HG03108 (cell line): ENCODE measurements around the gene RIOK3.
"Not testable (repeated sequence)": the region's sequence is repeated elsewhere in the genome, so short reads cannot be mapped to it uniquely, and the experiment has no call there.

Experiments used
- ATAC-seq: cut with Tn5 transposase; IDR thresholded peaks from one replicate; pipeline ENCODE4 v1.9.1; 2021; ENCODE audit warnings: moderate library complexity; ENCODE audit not compliant: unreplicated experiment

The RIOK3 gene, protein sequence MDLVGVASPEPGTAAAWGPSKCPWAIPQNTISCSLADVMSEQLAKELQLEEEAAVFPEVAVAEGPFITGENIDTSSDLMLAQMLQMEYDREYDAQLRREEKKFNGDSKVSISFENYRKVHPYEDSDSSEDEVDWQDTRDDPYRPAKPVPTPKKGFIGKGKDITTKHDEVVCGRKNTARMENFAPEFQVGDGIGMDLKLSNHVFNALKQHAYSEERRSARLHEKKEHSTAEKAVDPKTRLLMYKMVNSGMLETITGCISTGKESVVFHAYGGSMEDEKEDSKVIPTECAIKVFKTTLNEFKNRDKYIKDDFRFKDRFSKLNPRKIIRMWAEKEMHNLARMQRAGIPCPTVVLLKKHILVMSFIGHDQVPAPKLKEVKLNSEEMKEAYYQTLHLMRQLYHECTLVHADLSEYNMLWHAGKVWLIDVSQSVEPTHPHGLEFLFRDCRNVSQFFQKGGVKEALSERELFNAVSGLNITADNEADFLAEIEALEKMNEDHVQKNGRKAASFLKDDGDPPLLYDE

DNA sequence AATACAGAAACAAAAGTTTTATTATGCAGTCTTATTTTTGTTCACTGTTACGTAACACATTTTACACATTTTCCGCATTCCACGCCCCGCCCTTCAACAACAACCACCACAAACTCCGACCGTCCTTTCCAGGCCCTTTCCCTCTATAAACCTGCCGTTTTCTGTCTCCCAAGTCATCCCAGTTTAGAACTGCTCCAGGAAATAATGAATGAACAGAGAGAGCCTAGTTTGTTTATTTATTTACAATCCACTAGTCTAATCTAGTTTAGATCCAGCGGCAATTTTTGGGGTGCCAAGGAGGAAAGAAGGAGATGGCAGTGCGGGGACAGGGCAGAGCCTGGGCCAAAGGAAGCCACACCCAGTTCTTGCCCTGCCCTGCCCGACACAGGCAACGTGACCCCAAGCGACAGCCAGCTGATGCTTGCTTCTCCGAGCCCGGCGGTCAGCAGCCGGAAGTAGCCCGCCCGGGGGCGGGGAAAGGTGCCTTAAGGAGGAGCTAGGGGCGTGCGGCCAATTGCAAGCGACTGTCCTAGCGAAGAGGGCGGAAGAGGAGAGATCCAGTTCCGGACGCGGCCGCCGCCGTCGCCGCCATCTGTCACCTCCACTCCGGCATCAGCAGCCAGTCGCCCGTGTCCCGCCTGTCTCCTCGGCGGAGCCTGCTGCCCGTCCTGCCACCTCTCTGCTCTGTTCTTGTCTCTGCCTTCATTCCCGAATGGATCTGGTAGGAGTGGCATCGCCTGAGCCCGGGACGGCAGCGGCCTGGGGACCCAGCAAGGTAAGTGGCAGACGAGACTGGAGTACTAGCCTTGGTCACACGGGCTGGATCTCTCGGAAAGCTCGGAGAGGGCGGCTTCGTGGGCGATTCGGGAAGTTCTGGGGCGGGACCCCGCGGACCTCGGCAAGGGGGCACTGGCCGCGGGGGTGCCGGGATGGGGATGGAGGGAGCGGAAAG lies at the start of gene RIOK3:
Gene RIOK3, plus strand, starts transcription at position 560 of the 952 bp plus-strand sequence. Its CDS starts 153 bp downstream, at position 713.
- peak; percentile 98 for ATAC-seq

DNA sequence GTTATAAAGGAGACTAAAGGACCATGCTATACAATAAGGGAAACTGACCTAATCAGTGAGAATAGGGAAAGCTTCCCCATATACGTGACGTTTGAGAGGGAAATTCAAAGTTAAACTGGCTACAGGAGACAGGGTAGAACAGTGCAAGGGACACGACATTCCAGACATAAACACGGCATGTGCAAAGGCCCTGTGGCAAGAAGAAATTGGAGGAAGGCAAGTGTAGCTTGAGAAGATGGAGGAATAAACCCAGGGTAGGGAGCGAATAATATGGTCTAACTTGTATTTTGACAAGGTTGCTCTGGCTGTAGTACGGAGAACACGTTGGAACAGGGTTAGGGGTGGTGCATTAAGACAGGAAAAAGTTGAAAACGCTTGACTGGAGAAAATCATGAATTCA lies 49.8 kb upstream of the RIOK3 start:
- no peak for ATAC-seq

DNA sequence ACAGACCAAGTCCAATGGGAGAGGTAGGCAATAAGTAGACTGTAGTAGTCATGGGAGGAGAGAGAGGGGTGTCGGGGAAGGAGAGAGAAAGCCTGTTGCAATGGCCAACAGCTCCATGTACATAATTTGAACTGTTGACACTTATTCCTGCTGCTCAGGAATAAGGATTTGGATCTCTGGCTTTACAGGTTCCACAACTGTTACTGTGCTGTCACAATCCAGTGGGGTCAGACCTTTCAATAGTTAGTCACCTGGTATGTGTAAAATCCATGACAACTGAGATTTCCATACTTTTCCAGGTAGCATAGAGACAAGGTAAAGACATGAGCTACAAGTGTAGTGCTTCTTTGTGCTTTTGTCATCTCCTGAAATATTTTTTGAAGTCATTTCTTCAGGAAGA lies 47.5 kb upstream of the RIOK3 start:
- ATAC-seq = no peak

DNA sequence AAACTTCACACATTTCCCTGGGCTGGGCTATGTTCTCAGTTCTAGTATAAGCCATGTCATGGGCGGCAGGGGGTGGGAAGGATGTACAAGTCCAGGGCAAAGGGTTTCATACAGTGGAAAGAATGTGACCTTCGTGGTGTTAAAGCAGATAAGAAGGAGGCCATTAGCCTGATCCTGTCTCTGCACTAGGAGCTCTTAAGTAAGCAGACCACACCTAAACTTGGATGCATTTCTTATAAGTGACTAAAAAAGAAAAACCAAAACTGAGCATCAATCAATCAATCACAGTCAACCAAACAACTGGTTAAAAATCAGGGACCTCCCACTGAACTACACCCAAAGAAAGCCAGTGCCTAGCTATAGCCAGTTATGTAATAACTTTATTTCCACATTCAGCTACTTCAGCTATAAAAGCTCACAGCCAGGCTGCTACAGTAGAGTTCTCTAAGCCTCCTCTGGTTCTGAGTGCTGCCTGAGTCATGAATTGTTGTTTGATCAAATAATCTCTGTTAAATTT lies 46.8 kb upstream of the RIOK3 start:
- no peak for ATAC-seq

DNA sequence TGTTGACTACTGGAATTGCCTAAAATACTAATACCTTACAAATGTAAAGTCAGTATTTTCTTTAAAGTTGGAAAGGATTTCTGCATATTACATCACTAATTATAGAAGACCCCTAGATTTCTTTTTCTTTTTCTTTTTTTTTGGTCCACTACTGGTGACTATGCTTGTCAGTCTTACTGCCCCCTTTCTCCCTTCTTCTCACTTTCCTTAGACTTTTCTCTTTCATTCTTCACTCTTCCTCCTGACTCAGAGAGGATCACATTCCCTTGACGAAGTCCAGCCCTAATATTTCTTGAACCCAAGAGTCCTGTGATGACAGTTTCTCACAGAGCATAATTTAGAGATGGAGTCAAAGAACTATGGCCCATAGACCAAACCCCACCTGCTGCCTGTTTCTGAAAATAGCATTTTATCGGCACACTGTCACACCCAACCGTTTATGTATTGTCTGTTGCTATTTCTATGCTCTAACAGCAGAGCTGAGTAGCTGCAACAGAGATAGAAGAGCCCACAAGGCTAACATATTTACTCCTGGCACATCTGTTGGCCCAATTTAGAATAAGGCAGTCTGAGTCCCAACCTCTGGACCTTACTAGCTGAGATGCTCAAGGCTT lies 40.6 kb upstream of the RIOK3 start:
- ATAC-seq = no peak

DNA sequence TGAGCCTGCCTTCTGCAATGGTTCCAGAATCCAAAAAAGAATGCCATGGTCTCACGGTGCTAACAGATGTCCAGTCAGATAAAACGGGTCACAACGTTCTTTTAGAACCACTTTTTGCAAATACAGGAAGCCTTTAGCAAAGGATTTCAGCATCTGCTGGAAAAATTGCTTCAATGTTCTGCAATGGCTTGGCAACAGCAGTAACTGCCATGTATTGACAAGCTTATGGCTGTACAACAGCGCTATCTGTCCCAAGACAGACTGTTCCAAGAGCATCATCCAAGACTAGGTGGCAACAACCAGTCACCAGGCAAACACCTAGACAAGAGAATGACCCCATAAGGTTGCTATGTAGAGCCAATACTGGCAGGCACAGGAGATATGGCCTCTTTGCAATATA lies 37.6 kb upstream of the RIOK3 start:
- ATAC-seq = no peak

DNA sequence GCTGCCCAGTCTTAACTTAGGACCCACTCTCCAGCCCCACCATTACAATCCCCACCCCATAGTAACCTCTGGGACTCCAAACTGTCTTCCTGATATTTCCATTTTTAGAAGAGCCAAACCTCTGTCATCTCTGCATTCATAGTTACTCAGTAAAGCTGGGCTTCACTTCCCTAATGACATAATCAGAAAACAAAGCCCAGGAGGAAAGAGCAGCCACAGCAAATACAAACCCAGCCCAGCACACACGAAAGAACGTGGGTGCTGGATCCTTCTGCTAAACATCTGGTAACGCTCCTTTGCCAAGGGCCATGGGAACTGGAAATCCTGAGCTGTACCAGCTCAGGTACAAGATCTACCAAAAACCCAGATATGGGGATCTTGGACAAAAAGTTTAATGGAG lies 36.8 kb upstream of the RIOK3 start:
- ATAC-seq = no peak

DNA sequence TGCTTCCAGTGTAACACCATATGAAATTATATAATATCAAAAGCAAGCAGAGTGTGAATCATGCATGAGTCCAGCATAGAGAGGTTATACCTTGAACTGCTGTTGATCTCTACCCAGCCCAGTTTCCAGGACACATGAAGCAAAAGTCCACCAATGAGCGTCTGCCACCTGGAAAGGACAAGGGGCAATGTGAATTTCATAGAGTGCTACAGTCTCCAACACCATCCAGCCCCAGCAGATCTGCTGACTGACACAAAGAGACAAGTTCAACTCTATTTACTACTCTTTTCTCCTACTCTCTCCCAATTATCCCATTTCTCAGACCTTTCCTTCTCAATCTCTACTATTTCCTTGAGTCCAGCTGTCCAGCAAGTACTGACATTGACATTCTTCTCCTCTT lies 31.8 kb upstream of the RIOK3 start:
- ATAC-seq = no peak

DNA sequence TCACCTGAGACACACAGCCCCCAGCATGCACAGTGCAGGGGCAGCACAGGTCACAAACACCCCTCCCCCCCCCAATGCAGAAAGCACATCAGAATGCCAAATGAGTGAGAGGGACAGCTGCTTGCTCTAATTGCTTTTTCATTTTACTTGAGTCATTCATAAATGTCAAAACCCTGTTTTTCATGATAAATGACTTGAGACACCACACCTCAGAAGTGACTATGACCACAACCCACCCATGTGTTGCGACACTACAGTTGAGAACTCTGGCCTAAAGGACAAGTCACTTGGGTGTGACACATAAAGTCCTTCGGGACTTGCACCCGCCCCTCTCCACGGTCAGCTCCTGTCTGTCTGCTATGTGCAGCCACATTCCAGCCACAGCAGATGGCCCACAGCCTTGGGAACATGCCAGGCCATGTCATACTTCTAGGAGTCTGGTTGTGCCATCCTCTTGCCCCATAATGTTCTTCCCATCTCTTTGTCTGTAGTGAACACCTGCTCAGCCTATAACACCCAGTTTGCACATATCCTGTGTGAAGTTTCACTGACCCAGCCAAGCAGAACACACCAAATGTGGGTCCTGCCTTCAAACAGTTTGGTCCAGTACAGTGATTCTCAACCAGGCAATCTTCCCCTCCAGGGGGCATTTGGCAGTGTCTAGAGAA lies 30.2 kb upstream of the RIOK3 start:
- ATAC-seq = peak; percentile 86

DNA sequence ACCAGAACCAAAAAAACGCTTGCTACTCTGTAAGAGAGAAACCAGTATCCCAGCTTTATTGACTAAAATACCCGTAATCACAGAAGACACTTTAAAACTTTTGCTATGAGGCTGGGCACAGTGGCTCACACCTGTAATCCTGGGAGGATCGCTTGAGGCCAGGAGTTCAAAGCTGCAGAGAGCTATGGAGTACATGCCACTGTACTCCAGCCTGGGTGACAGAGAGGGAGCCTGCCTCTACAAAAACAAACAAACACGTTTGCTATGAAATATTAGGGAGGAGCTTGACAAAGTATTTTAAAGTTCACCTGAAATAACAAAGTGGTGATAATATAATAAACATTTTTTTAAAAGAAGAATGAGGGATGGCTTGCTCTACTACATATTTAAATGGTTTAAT lies 28.5 kb upstream of the RIOK3 start:
- no peak for ATAC-seq

DNA sequence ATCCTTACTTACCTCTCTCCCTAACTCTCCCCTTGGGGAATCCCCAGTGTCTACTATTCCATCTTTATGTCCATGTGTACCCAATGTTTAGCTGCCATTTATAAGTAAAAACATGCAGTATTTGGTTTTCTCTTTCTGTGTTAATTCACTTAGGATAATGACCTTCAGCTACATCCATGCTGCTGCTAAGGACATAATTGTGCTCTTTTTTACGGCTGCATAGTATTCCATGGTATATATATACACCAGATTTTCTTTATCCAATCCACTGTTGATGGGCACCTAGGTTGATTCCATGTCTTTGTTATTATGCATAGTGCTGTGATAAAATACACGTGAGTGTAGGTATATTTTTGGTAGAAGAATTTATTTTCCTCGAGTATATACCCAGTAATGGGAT lies 24.3 kb upstream of the RIOK3 start:
- ATAC-seq = no peak

DNA sequence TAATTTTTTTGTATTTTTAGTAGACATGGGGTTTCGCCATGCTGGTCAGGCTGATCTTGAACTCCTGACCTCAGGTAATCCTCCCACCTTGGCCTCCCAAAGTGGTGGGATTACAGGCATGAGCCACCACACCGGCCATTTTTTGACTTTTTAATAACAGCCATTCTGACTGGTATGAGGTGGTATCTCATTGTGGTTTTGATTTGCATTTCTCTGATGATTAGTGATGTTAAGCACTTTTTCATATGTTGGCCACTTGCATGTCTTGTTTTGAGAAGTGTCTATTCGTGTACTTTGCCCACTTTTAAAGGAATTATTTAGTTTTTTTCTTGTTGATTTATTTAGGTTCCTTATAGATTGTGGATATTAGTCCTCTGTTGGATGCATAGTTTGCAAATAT lies 23.5 kb upstream of the RIOK3 start:
- not testable (repeated sequence) for ATAC-seq

DNA sequence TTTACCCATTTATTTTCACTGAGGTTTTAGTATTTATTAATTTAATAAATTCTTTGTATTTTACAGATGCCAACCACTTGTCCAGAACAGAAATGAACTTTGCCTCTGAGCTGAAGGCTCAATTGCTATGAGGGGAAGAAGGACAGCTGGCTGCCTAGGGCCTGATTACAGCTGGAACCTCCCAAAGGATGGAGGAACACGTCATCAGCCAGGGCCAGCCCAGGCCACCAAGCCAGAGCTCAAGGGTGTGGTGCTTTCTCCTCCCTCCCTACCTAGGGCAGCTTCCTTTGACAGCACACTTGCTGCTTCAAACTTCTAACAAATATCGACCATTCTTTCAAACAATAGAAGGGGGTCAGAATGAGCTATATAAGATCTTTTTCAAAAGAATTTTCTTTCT lies 19.7 kb upstream of the RIOK3 start:
- no peak for ATAC-seq

DNA sequence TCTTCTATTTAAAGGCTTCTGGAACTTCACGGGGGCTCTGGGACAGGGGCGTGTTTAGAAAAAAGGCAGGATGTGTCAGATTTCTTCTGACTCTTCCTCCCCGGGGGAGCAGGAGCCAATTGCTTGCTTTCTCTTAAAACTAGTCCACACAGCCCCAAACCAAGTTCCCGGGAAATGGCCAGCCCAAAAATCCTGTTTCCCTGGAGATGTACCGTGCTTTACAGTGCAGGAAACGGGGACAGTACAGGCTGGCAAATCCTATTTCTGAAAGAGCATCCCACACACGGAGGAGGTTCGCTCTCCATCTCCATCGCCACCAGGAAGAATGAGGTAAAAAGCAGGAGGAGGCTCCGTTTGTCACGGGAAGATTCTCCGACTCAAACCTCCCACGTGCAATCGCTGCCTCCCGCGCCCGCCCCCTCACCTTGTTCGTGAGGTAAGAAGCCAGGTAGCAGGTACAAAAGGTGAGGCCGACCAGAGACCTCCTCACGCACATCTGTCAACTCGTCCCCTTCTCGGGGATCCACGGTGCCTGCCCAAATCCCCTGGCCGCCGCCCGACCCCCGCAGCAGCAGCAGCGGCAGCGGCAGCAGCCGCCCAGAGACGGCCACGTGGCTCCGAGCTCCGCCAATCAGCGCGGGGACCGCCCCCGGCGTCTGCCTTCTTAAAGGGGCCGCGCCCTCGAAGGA lies 15.6 kb upstream of the RIOK3 start:
- ATAC-seq = peak; percentile 90

DNA sequence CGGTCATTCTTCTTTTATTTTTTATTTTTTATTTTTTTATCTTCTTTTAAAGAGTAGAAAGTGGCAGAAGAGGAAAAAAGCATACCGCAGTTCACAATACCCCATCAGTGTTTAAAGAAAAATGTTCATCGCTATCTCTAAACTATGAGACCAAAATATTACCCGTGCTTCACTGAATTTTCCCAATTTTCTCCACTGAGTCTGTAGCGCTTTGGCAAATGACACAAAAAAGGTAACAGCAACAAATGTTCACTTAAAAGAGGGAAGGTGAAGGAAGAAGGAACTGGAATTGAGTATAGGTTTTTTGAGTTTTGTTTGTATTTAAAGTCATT lies 15.1 kb upstream of the RIOK3 start:
- no peak for ATAC-seq

DNA sequence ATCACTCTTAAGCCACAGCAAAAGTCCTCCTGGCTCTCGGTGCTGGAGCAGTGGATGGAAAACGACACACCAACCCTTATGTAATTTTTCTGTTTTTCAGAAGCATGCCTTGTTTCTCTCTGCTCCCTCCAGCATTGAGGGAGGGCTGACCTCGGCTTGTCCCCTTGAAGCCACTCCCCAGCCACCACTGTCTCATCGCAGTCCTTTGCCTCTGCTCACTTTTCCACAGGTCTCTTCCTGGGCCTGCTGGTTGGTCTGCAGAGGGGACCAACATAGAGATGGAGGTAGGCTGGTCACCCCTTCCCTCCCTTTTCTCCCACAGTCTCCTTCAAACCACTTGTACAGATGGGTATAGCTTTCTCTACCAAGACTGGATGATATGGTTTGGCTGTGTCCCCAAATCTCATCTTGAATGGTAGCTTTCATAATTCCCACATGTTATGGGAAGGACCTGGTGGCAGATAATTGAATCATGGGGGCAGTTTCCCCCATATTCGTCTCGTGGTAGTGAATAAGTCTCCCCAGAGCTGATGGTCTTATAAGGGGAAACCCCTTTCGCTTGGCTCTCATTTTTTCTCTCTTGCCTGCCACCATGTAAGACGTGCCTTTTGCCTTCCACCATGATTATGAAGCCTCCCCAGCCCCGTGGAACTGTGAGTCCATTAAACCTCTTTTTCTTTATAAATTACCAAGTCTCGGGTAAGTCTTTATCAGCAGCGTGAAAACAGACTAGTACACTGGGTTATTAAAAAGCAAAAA lies 14.3 kb upstream of the RIOK3 start:
- ATAC-seq = no peak

DNA sequence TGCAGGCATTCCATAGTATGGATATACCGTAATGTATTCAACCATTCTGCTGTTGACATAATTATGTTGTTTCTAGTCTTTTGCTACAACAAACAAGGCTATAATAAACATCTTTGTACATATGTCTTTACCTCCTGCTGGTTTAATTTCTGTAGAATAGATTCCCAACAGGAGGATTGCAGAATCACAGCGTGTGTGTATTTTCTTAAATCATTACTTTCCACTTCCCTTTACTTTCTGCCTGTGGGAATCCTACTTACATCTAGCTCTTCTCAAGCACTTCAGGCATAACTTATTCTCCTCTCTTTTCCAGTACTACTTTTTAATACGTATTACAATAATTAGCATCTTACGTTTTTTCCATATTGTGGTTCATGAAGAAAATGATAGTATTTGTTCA lies 13.0 kb upstream of the RIOK3 start:
- ATAC-seq = no peak

DNA sequence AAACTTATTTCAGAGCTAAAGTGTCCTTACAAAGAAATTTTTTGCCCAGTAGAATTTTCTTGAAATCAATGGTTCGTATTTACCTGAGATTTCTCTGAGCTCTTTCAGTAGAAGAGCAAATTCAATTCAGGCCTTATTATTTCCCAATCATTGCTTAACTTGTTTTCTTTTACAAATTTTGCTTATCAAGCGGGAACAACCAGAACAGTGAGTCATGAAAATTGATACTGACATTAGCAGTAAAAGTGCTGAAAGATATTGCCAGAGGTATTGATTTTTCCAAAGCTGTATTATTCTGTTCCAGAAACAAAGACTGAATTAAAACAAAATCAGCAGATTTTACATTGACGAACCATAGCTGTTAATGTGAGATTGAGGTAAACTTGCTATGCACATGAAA lies 10.1 kb upstream of the RIOK3 start:
- no peak for ATAC-seq

DNA sequence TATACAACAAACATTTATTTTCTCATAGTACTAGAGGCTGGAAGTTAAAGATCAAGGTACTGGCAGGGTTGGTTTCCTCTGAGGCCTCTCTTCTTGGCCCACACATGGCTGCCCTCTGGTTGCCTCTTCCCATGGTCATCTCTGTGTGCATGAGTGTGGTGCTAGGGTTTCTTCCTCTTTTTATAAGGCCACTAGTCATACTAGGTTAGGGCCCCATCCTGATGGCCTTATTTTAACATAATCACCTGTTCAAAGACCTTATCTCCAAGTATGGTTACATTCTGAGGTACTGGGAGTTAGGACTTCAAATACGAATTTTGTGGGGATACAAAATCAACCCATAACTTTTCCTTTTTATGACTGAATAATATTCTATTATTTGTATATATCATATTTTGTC lies 4.8 kb upstream of the RIOK3 start:
- ATAC-seq = no peak
